Tibial nerve (tissue), 4 donors: ENCODE measurements around the gene DDX54. TPM values are rescaled to one million over a fixed set of nuclear protein-coding genes. Genes with fewer than 3 reads are reported as not detected.

Source experiments
- DNase-seq, 2 donors: peaks; one replicate each; pipeline ENCODE4 v3.0.0-alpha.2; 2019; ENCODE audit warnings: low spot score in 2 of 2
- H3K27ac ChIP-seq, 4 donors: fragments of 200-600 bp; sonication (generic) in 3 of 4; one replicate each; pipeline ENCODE4 v1.5.1; 2017 to 2019; ENCODE audit warnings: mild to moderate bottlenecking in 1 of 4
- H3K27me3 ChIP-seq, 2 donors: fragments of 200-600 bp; sonication (generic) in 1 of 2; one replicate each; pipeline versions ENCODE4 v1.5.1 to v1.6.0; 2017 to 2019
- H3K36me3 ChIP-seq, 3 donors: fragments of 200-600 bp; sonication (generic); one replicate each; pipeline ENCODE4 v1.5.1; 2018 to 2019
- H3K4me1 ChIP-seq, 4 donors: fragments of 200-600 bp; sonication (generic) in 3 of 4; one replicate each; pipeline ENCODE4 v1.5.1; 2017 to 2019
- H3K4me3 ChIP-seq, 4 donors: fragments of 200-600 bp; sonication (generic) in 3 of 4; one replicate each; pipeline ENCODE4 v1.5.1; 2017 to 2019; ENCODE audit warnings: mild to moderate bottlenecking in 1 of 4, moderate library complexity in 1 of 4
- H3K9me3 ChIP-seq, 4 donors: fragments of 200-600 bp; sonication (generic) in 3 of 4; one replicate each; pipeline ENCODE4 v1.5.1; 2017 to 2019
- EP300 ChIP-seq, 2 donors: sonication (generic); formaldehyde crosslinking; IDR thresholded peaks; one replicate each; pipeline ENCODE4 v1.6.1; 2017; ENCODE audit warnings: antibody characterized with exemption in 2 of 2, mild to moderate bottlenecking in 1 of 2
- POLR2A ChIP-seq, 2 donors: fragments of 450-650 bp; IDR thresholded peaks; one replicate each; pipeline ENCODE4 v1.6.1; 2017; ENCODE audit warnings: antibody characterized with exemption in 2 of 2, mild to moderate bottlenecking in 2 of 2, moderate library complexity in 2 of 2
- WGBS, 2 donors: methylation state at CpG; one replicate each; pipeline ENCODE4 v1.1.5; 2018; 5-methylcytosine and 5-hydroxymethylcytosine counted together
- total RNA-seq, 4 donors: library from RNA; depleted of rRNA; stranded (reverse); fragments of >200 nt; gene quantifications; one replicate each; pipeline ENCODE4 v1.1.0, GENCODE V29; 2016
- TF ChIP-seq, protein P1 (sequence below), 5 experiments: fragments of 200-600 bp in 3 of 5; fragments of 450-650 bp in 2 of 5; sonication (generic) in 3 of 5; IDR thresholded peaks; one replicate each; pipeline ENCODE4 v1.5.1; 2016 to 2019; ENCODE audit warnings: antibody characterized with exemption in 5 of 5, mild to moderate bottlenecking in 3 of 5, moderate library complexity in 2 of 5

The DDX54 gene
- total RNA-seq, 4 donors from 2014 or later, result 49.4 to 105 (median 83.0) TPM

DNA sequence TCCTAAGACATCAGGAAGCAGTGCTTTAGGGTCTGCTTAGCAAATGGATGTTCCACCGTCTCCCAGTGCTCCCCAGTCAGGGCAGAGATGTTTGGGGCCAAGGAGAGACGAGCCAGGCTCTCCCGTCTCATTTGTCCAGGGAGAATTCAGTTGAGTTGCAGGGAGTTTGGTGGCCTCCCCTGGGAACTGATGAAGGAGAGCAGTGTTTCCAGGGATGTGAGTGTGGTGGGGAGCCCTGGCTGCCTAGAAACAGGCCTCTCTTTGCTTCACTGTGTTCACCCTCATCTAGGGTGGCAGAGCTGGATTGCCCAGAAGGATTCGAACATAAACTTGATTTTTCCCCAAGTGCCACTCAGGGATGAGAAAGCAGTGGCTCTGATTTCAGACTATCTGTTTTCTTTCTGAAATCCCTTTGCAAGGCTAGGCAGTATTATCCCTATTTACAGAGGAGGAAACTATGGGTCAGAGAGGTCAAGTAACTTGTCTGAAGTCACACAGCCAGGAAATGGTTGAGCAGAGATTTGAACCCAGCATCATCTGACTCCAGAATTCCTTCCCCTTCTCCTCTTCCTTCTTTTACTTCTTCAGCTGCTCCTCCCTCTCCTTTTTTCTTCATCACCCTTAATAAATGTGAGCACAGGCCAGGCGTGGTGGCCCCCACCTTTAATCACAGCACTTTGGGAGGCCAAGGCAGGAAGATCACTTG is 42.6 kb upstream of the DDX54 start:
- H3K27me3 ChIP-seq, result no peaks in the 10 kb centered on the region
- peak overlapping the region in 2 of 4 donors; percentile 24 to 33 for H3K27ac ChIP-seq
- H3K4me1 ChIP-seq, result peaks cover 0 to 77% (median 20%) of the 10 kb centered on the region in 4 donors
- peaks cover 0 to 62% (median 0%) of the 10 kb centered on the region in 3 donors for H3K36me3 ChIP-seq
- TF ChIP-seq, protein P1, sequence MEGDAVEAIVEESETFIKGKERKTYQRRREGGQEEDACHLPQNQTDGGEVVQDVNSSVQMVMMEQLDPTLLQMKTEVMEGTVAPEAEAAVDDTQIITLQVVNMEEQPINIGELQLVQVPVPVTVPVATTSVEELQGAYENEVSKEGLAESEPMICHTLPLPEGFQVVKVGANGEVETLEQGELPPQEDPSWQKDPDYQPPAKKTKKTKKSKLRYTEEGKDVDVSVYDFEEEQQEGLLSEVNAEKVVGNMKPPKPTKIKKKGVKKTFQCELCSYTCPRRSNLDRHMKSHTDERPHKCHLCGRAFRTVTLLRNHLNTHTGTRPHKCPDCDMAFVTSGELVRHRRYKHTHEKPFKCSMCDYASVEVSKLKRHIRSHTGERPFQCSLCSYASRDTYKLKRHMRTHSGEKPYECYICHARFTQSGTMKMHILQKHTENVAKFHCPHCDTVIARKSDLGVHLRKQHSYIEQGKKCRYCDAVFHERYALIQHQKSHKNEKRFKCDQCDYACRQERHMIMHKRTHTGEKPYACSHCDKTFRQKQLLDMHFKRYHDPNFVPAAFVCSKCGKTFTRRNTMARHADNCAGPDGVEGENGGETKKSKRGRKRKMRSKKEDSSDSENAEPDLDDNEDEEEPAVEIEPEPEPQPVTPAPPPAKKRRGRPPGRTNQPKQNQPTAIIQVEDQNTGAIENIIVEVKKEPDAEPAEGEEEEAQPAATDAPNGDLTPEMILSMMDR (IDR thresholded peaks at IDR 0.05), result no peak
- TF ChIP-seq EP300 (IDR thresholded peaks at IDR 0.05) (no peak), POLR2A (IDR thresholded peaks at IDR 0.05) (no peak)
- 72 to 79% methylated on average over 5 of the region's 5 CpGs for WGBS, 2 donors
- no peak for DNase-seq
- H3K9me3 ChIP-seq, result no peaks in the 10 kb centered on the region
- H3K4me3 ChIP-seq, result no peak overlapping the region

DNA sequence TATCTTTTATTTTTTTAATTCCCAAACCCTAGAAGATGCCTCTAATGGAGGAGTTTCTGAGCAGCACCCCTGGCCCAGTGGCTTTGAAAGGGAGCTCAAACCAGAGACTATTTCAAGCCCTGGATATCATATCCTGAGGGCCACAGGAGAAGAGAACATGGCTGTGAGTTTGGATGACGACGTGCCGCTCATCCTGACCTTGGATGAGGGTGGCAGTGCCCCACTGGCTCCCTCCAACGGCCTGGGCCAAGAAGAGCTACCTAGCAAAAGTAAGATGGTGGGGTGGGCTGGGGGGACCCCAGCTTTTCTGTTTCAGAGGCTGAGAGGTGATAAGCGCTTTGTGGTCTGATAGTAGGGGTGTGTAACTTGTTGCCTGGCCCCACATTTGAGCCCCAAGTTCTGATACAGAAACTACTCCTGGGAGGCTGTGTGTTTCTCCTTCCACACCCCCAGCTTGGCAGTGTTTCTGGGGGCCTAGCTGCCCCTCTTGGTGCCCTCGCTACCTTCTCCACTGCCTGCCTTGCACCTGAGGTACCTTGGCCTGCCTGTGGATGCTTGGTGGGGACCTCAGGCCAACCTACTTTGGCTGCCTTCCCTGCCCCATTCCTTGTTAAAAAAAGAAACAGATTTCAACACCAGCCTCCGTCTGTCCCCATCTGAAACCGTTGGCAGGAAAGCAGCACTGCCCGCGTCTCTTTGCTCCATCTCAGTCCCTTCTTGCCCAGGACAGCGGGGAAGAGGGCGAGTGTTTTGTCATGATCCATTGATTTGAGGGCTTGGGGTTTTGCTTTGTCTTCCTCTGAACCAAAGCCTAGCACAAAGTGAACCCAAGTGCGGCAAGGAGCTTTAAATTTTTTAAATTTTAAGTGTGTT is 41.7 kb upstream of the DDX54 start:
- TF ChIP-seq, protein P1 (IDR thresholded peaks at IDR 0.05), result no peak
- TF ChIP-seq POLR2A (IDR thresholded peaks at IDR 0.05), result no peak
- Histone ChIP-seq H3K4me3 (no peak overlapping the region), H3K27ac (peak overlapping the region in 2 of 4 donors; percentile 45 to 56), H3K9me3 (no peaks in the 10 kb centered on the region), H3K4me1 (peaks cover 0 to 79% (median 29%) of the 10 kb centered on the region in 4 donors), H3K36me3 (peaks cover 0 to 53% (median 0%) of the 10 kb centered on the region in 3 donors), H3K27me3 (no peaks in the 10 kb centered on the region)
- no peak for DNase-seq
- 81 to 85% methylated on average over 13 of the region's 13 CpGs for WGBS, 2 donors

DNA sequence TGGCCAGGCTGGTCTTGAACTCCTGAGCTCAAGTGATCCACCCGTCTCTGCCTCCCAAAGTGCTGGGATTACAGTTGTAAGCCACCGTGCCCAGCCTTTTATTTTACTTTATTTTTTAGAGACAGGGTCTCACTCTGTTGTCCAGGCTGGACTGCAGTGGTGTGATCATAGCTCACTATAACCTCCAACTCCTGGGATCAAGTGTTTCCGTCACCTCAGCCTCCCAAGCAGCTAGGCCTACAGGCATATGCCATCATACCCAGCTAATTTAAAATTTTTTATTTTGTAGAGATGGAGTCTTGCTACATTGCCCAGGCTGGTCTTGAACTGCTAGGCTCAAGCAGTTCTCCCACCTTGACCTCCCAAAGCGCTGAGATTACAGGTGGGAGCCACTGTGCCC is 39.7 kb upstream of the DDX54 start:
- peaks cover 0 to 78% (median 33%) of the 10 kb centered on the region in 4 donors for H3K4me1 ChIP-seq

DNA sequence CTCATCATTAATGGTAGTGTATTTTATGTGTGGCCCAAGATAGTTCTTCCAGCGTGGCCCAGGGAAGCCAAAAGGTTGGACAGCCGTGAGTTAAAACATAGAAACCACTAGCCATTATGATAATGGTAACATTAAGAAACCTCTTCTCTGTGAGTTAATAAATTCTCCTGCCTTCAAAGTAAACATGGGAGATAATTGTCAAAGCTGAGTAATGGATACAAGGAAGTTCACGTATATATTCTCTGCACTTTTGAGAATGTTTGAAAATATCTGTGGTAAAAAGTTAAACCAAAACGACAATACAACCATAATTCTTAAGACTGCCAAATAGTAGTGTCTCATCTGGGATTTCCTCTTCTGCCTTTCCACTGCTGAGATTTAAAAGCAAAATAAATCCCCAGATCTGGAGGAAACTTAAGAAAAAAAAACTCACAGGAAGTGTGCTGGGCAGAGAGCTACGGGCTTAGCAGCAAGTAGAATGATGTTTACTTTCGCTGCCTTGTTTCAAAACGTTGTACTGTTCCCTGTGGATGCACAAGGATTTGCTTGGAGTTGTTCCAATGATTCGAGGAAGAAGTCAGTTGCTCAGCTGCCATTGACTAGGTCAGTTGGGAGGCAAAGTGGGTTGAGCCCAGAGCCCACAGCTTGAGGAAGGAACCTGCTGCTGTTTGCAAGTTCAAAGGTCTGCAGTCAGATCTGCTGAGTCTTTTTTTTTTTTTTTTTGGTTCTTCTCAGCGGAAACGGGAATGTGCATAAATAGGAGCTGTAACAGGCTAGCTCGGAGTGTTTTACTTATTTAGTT is 37.7 kb upstream of the DDX54 start:
- WGBS, 2 donors, result 7 to 8% methylated on average over 11 of the region's 11 CpGs
- peaks cover 0 to 13% (median 0%) of the 10 kb centered on the region in 3 donors for H3K36me3 ChIP-seq
- H3K4me3 ChIP-seq, result peak overlapping the region in 3 of 4 donors; percentile 63 to 92 (median 92)
- DNase-seq, result peak; percentile 49 to 75
- peak overlapping the region; percentile 78 to 97 (median 96) for H3K27ac ChIP-seq
- peaks cover 0 to 58% (median 28%) of the 10 kb centered on the region in 4 donors for H3K4me1 ChIP-seq
- H3K9me3 ChIP-seq, result no peaks in the 10 kb centered on the region
- TF ChIP-seq, protein P1 (IDR thresholded peaks at IDR 0.05), result peak in 1 of 5 experiments; percentile 13
- TF ChIP-seq EP300 (IDR thresholded peaks at IDR 0.05) (peak; percentile 69 to 95), POLR2A (IDR thresholded peaks at IDR 0.05) (no peak)
- no peaks in the 10 kb centered on the region for H3K27me3 ChIP-seq

More for the DNA sequence above, 39.7 kb upstream of the DDX54 start:
- H3K9me3 ChIP-seq, result no peaks in the 10 kb centered on the region
- no peaks in the 10 kb centered on the region for H3K27me3 ChIP-seq
- no peak overlapping the region for H3K4me3 ChIP-seq
- no peak for DNase-seq
- TF ChIP-seq, protein P1 (IDR thresholded peaks at IDR 0.05), result no peak
- TF ChIP-seq POLR2A (IDR thresholded peaks at IDR 0.05) (no peak), EP300 (IDR thresholded peaks at IDR 0.05) (no peak)
- WGBS, 2 donors, result 97% methylated on average over 4 of the region's 4 CpGs
- H3K27ac ChIP-seq, result no peak overlapping the region
- H3K36me3 ChIP-seq, result peaks cover 0 to 33% (median 0%) of the 10 kb centered on the region in 3 donors
